ENCODE results near the gene ATP5IF1. TPM values are rescaled to one million over a fixed set of nuclear protein-coding genes. Genes with fewer than 3 reads are reported as not detected.

ATP5IF1 gene
- total and polyA plus RNA-seq, 2 donors (not counting 1 experiment from before 2014, with no cell fraction given): 146 to 269 TPM

DNA sequence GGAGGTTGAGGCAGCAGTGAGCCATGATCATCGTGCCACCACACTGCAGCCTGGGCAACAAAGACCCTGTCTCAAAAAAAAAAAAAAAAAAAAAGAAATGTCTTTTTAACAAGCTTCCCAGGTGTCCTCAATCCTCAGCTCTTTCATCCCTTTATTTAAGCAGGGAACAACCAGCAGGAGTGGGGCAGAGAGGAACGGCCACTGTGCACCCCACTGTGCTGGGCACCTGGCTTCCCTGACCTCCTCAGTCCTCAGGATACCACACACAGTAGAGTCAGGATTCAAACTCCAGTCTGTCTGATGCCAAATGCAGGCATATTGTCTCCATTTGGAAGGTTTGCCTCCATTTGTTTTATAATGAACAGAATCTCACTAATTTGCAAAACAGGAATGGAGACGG is 39.6 kb upstream of the ATP5IF1 start:
- DNase-seq (ENCODE audit: low read depth in 2 of 2): no peak
- no peak overlapping the region for H3K9ac ChIP-seq (ENCODE audit: insufficient read depth, low read length)

DNA sequence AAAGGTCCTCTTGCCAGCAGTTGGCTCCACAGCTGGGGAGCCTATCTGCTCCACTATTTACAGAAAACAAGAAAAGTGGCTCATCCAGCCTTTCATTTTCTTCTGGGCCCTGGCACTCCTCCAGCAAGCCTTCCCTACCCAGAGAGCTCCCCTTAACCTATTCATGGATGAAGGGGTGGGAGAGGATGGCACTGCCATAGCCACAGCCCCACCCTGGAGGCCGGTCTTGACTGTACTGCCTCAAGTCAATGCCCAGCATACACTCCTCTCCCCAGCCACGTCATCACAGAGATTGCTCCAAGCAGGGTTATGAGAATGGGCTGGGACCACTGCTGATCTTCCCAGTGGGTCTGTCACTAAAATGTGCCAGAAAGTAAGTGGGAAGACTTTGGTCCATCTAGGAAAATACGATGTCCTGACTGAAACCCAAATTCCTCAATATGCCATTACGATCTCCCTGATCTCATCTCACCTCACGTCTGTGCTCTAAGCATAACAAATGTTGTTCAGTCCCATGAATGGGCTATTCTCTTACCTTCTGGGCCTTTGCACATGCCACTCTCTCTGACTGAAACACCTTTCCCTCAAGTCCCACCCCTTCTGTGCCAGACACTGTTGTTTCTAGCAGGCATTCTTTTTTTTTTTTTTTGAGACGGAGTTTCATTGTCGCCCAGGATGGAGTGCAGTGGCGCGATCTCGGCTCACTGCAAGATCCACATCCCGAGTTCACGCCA is 38.1 kb upstream of the ATP5IF1 start:
- DNase-seq (ENCODE audit: low read depth in 2 of 2): no peak
- Histone ChIP-seq H3K27me3 (ENCODE audit: control insufficient read depth, insufficient read depth, low read length) (no peaks in the 10 kb centered on the region), H3K79me2 (ENCODE audit: control insufficient read depth, insufficient read depth, low read length) (no peaks in the 10 kb centered on the region), H3K4me3 (replicated peaks in 1 of 4; ENCODE audit: control extremely low read depth in 1 of 4, insufficient read depth in 1 of 4, low read depth in 3 of 4, low read length in 4 of 4) (no peak overlapping the region), H3K9me3 (ENCODE audit: control insufficient read depth, insufficient read depth, low read depth, low read length) (no peaks in the 10 kb centered on the region), H2AFZ (ENCODE audit: low read length) (no peak overlapping the region), H3K36me3 (ENCODE audit: control insufficient read depth, insufficient read depth, low read length) (peaks cover 11% of the 10 kb centered on the region), H3K27ac (ENCODE audit: insufficient read depth, low read length) (no peak overlapping the region), H3K9ac (ENCODE audit: insufficient read depth, low read length) (no peak overlapping the region), H3K4me2 (ENCODE audit: extremely low read depth, insufficient read depth, low read length) (no peak overlapping the region), H3K4me1 (ENCODE audit: control insufficient read depth, extremely low read depth, insufficient read depth, low read length) (no peaks in the 10 kb centered on the region), H4K20me1 (ENCODE audit: control insufficient read depth, extremely low read depth, insufficient read depth, low read length) (no peaks in the 10 kb centered on the region)
- TF ChIP-seq, protein P1, sequence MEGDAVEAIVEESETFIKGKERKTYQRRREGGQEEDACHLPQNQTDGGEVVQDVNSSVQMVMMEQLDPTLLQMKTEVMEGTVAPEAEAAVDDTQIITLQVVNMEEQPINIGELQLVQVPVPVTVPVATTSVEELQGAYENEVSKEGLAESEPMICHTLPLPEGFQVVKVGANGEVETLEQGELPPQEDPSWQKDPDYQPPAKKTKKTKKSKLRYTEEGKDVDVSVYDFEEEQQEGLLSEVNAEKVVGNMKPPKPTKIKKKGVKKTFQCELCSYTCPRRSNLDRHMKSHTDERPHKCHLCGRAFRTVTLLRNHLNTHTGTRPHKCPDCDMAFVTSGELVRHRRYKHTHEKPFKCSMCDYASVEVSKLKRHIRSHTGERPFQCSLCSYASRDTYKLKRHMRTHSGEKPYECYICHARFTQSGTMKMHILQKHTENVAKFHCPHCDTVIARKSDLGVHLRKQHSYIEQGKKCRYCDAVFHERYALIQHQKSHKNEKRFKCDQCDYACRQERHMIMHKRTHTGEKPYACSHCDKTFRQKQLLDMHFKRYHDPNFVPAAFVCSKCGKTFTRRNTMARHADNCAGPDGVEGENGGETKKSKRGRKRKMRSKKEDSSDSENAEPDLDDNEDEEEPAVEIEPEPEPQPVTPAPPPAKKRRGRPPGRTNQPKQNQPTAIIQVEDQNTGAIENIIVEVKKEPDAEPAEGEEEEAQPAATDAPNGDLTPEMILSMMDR (conservative IDR thresholded peaks at IDR 0.05 in 1 of 2, IDR thresholded peaks at IDR 0.05 in 1 of 2; ENCODE audit: low read depth in 1 of 2, low read length in 2 of 2): no peak
- no peak for TF ChIP-seq EZH2 (IDR thresholded peaks at IDR 0.05; ENCODE audit: low read length, missing control alignments)

More for the DNA sequence above, 39.6 kb upstream of the ATP5IF1 start:
- Histone ChIP-seq H3K36me3 (ENCODE audit: control insufficient read depth, insufficient read depth, low read length) (peaks cover 8% of the 10 kb centered on the region), H3K9me3 (ENCODE audit: control insufficient read depth, insufficient read depth, low read depth, low read length) (no peaks in the 10 kb centered on the region), H3K79me2 (ENCODE audit: control insufficient read depth, insufficient read depth, low read length) (no peaks in the 10 kb centered on the region), H3K4me2 (ENCODE audit: extremely low read depth, insufficient read depth, low read length) (no peak overlapping the region), H3K4me1 (ENCODE audit: control insufficient read depth, extremely low read depth, insufficient read depth, low read length) (no peaks in the 10 kb centered on the region), H3K27me3 (ENCODE audit: control insufficient read depth, insufficient read depth, low read length) (no peaks in the 10 kb centered on the region), H2AFZ (ENCODE audit: low read length) (no peak overlapping the region), H3K27ac (ENCODE audit: insufficient read depth, low read length) (no peak overlapping the region), H3K4me3 (replicated peaks in 1 of 4; ENCODE audit: control extremely low read depth in 1 of 4, insufficient read depth in 1 of 4, low read depth in 3 of 4, low read length in 4 of 4) (no peak overlapping the region), H4K20me1 (ENCODE audit: control insufficient read depth, extremely low read depth, insufficient read depth, low read length) (no peaks in the 10 kb centered on the region)
- TF ChIP-seq, protein P1 (conservative IDR thresholded peaks at IDR 0.05 in 1 of 2, IDR thresholded peaks at IDR 0.05 in 1 of 2; ENCODE audit: low read depth in 1 of 2, low read length in 2 of 2): no peak
- TF ChIP-seq EZH2 (IDR thresholded peaks at IDR 0.05; ENCODE audit: low read length, missing control alignments): no peak

DNA sequence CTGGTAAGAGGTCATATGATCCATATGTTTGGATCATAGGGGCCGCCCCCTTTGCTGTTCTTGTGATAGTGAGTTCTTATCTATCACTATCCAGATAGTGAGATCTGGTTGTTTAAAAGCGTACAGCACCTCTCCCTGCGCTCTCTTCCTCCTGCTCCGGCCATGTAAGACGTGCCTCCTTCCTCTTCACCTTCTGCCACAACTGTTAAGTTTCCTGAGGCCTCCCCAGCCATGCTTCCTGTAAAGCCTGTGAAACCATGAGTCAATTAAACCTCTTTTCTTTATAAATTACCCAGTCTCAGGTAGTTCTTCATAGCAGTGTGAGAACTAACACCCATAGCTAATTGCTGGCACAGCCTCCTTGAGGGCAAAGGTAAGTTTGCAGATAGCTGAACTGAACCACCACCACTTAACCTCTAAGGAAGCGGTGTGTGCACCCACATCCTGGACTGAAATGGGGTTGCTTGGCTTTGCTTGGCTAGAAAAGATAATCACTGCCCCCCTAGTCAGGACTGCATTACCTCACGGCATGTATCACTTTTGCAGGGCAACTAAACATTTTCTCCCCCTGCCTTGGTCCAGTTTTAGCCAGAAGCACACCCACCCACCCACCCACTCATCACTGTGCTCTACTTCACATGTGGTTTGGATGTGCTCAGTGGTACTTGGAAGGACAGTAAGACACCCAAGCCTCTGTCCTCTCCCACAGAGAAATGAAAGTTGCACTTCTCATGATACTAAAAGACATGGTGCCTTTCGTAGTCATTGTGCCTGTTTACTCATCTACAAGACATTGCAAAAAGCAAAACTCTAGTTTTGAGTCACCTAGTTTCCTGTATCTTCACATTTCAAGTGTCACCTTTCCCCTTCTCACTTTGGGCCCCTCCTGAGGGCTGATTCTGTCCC is 36.3 kb upstream of the ATP5IF1 start:
- Histone ChIP-seq H3K79me2 (ENCODE audit: control insufficient read depth, insufficient read depth, low read length) (no peaks in the 10 kb centered on the region), H3K9ac (ENCODE audit: insufficient read depth, low read length) (no peak overlapping the region), H2AFZ (ENCODE audit: low read length) (no peak overlapping the region), H3K9me3 (ENCODE audit: control insufficient read depth, insufficient read depth, low read depth, low read length) (no peaks in the 10 kb centered on the region), H3K36me3 (ENCODE audit: control insufficient read depth, insufficient read depth, low read length) (peaks cover 12% of the 10 kb centered on the region), H3K4me1 (ENCODE audit: control insufficient read depth, extremely low read depth, insufficient read depth, low read length) (no peaks in the 10 kb centered on the region), H3K27me3 (ENCODE audit: control insufficient read depth, insufficient read depth, low read length) (no peaks in the 10 kb centered on the region), H3K27ac (ENCODE audit: insufficient read depth, low read length) (no peak overlapping the region), H3K4me3 (replicated peaks in 1 of 4; ENCODE audit: control extremely low read depth in 1 of 4, insufficient read depth in 1 of 4, low read depth in 3 of 4, low read length in 4 of 4) (no peak overlapping the region), H4K20me1 (ENCODE audit: control insufficient read depth, extremely low read depth, insufficient read depth, low read length) (no peaks in the 10 kb centered on the region), H3K4me2 (ENCODE audit: extremely low read depth, insufficient read depth, low read length) (no peak overlapping the region)
- DNase-seq (ENCODE audit: low read depth in 2 of 2): no peak
- no peak for TF ChIP-seq EZH2 (IDR thresholded peaks at IDR 0.05; ENCODE audit: low read length, missing control alignments)
- TF ChIP-seq, protein P1 (conservative IDR thresholded peaks at IDR 0.05 in 1 of 2, IDR thresholded peaks at IDR 0.05 in 1 of 2; ENCODE audit: low read depth in 1 of 2, low read length in 2 of 2): no peak

Measured in fibroblast of lung (primary cell).